Fibroblast of skin of abdomen (primary cell): ENCODE measurements around the gene CAPN3.

Experiments
- DNase-seq: peaks from one replicate; pipeline ENCODE4 v3.0.0-alpha.2; 2013

Gene CAPN3

DNA sequence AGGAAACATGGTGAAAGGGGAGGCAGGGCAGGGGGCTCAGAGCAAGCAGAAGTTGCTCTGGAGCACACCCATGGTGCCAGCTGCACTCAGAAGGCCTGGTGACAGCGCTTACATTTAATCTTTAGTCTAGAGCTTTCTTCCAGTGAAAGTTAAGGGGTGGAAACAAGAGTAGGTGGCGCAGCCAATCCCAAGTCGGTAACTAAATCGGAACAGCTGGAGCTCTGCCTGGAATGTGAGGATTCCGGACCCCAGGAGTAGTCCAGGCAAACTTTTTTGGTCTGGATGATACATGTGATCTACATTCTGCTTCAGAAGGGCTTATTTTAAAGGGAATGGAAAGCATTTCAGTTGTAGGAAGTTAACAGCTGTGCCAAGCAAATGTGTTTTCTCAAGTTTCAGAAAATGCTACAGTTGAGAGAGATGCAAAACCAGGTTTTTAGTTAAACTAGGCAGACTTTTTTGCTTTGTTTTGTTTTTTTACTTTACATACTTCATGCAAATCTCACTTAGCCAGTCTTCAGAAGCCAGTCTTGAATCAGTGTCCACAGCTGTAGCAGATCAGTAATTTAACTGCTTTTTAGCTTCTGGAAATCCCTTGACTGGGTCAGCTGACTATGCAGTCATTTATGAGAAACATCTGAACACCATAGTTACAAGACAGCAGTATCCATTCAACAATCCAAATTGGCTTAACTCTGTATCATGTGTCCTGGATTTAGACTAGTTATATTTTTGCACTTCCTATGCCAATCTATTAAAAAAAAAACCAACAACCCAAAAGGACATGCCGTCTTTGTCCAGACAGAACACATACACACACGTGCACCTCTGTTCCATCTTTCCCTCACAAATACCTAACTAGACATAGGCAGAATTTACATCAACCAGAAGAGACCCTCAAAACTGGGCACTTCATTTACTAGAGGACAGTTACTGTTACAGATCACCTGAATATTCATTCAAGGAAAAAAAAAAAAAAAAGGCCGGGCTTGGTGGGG lies 98.4 kb downstream of the CAPN3 start:
- peak; percentile 96 for DNase-seq

DNA sequence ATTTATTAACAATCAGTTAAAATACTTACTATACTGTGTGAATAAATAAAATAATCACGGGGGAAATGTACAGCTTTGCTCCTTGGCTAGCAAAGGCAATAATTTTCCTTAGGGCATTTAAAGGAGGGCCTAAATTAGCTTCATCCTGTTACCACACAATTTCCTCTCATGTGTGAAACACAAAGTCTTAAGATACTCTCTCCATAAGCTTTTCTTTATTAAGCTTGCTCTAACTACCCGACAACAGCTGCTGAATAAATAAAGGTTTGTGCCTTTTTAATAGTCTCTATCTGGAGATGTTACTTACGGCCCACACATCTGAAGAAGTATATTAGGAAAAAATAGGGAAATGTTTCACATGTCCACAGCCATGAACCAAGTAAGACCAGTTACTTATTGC lies 102.0 kb downstream of the CAPN3 start:
- DNase-seq: no peak
